ENCODE data around the gene SEC16A.

GRCh38 chr9:136442265-136442664 lies 40.6 kb downstream of the SEC16A start:
- TF ChIP-seq POLR2A (IDR thresholded peaks at IDR 0.05) = no peak
- TF ChIP-seq, protein P1, sequence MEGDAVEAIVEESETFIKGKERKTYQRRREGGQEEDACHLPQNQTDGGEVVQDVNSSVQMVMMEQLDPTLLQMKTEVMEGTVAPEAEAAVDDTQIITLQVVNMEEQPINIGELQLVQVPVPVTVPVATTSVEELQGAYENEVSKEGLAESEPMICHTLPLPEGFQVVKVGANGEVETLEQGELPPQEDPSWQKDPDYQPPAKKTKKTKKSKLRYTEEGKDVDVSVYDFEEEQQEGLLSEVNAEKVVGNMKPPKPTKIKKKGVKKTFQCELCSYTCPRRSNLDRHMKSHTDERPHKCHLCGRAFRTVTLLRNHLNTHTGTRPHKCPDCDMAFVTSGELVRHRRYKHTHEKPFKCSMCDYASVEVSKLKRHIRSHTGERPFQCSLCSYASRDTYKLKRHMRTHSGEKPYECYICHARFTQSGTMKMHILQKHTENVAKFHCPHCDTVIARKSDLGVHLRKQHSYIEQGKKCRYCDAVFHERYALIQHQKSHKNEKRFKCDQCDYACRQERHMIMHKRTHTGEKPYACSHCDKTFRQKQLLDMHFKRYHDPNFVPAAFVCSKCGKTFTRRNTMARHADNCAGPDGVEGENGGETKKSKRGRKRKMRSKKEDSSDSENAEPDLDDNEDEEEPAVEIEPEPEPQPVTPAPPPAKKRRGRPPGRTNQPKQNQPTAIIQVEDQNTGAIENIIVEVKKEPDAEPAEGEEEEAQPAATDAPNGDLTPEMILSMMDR (IDR thresholded peaks at IDR 0.05) = no peak

All from stomach (tissue), 4 donors.